ENCODE results near the gene DHX9. TPM values are rescaled to one million over a fixed set of nuclear protein-coding genes. Genes with fewer than 3 reads are reported as not detected.

DHX9 gene
- total RNA-seq, 1 donor from 2014 or later = 117 TPM

DNA sequence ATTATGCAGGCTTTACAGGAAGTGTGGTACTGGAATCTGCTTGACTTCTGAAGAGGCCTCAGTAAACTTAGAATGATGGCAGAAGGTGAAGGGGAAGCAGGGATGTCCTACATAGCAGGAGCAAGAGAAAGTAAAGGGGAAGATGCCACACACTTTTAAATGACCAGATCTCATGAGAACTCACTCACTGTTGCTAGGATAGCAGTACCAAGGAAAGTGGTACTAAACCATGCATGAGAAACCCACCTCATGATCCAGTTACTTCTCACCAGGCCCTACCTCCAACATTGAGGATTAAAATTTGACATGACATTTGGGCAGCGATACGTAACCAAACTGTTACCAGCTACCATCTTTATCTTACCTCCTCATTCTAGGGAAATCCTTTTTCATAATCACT is 9.6 kb downstream of the DHX9 start:
- Mint-ChIP-seq H3K4me3 (ENCODE audit: unreplicated experiment) (no peak overlapping the region), H3K27ac (ENCODE audit: unreplicated experiment) (no peak overlapping the region), H3K9me3 (ENCODE audit: low read depth) (no peaks in the 10 kb centered on the region), H3K27me3 (ENCODE audit: low read depth) (no peaks in the 10 kb centered on the region), H3K4me1 (ENCODE audit: low read depth) (peaks cover 3% of the 10 kb centered on the region), H3K36me3 (ENCODE audit: low read depth) (peaks cover 32% of the 10 kb centered on the region)
- DNase-seq (ENCODE audit: low spot score) = no peak
- TF ChIP-seq, protein P1, sequence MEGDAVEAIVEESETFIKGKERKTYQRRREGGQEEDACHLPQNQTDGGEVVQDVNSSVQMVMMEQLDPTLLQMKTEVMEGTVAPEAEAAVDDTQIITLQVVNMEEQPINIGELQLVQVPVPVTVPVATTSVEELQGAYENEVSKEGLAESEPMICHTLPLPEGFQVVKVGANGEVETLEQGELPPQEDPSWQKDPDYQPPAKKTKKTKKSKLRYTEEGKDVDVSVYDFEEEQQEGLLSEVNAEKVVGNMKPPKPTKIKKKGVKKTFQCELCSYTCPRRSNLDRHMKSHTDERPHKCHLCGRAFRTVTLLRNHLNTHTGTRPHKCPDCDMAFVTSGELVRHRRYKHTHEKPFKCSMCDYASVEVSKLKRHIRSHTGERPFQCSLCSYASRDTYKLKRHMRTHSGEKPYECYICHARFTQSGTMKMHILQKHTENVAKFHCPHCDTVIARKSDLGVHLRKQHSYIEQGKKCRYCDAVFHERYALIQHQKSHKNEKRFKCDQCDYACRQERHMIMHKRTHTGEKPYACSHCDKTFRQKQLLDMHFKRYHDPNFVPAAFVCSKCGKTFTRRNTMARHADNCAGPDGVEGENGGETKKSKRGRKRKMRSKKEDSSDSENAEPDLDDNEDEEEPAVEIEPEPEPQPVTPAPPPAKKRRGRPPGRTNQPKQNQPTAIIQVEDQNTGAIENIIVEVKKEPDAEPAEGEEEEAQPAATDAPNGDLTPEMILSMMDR (IDR thresholded peaks at IDR 0.05) = no peak

DNA sequence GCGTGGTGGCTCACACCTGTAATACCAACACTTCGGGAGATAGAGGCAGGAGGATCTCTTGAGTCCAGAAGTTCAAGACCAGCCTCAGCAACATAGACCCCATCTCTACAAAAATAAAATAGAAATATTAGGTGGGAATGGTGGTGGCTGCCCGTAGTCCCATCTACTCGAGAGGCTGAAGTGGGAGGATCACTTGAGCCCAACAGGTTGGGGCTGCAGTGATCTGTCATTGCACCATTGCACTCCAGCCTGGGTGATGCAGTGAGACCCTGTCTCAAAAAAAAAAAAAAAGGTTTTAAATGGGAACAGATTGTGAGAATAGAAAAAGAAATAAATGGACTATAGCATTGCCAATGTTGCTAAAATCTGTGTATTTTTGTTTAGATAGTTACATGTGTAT is 11.2 kb downstream of the DHX9 start:
- no peak overlapping the region for H3K4me3 Mint-ChIP-seq (ENCODE audit: unreplicated experiment)
- H3K9me3 Mint-ChIP-seq (ENCODE audit: low read depth) = no peaks in the 10 kb centered on the region
- peaks cover 32% of the 10 kb centered on the region for H3K36me3 Mint-ChIP-seq (ENCODE audit: low read depth)
- DNase-seq (ENCODE audit: low spot score) = no peak
- TF ChIP-seq, protein P1 (IDR thresholded peaks at IDR 0.05) = no peak
- H3K27me3 Mint-ChIP-seq (ENCODE audit: low read depth) = no peaks in the 10 kb centered on the region
- H3K27ac Mint-ChIP-seq (ENCODE audit: unreplicated experiment) = no peak overlapping the region
- H3K4me1 Mint-ChIP-seq (ENCODE audit: low read depth) = peaks cover 3% of the 10 kb centered on the region

DNA sequence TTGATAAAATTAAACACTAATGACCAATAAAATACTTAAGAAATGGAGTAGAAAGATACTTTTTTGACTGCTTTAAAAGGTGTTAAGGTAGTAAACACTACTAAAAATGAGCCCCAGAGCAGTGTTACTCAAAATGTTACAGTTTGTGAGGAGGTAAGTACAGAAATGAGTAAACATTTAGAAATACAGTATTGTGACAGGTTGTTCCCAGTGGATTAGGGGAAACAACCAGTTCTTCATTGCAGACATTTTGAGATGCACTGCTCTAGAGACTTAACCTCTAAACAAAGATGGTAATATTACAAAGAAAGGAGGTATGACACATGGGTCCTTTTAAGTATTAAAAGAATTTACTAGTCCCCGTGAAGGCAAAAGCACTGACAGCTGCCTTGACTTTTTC is 12.7 kb downstream of the DHX9 start:
- H3K27ac Mint-ChIP-seq (ENCODE audit: unreplicated experiment) = no peak overlapping the region
- H3K36me3 Mint-ChIP-seq (ENCODE audit: low read depth) = peaks cover 31% of the 10 kb centered on the region
- no peaks in the 10 kb centered on the region for H3K27me3 Mint-ChIP-seq (ENCODE audit: low read depth)
- DNase-seq (ENCODE audit: low spot score) = no peak
- no peaks in the 10 kb centered on the region for H3K9me3 Mint-ChIP-seq (ENCODE audit: low read depth)
- TF ChIP-seq, protein P1 (IDR thresholded peaks at IDR 0.05) = no peak
- H3K4me3 Mint-ChIP-seq (ENCODE audit: unreplicated experiment) = no peak overlapping the region
- peaks cover 10% of the 10 kb centered on the region for H3K4me1 Mint-ChIP-seq (ENCODE audit: low read depth)

DNA sequence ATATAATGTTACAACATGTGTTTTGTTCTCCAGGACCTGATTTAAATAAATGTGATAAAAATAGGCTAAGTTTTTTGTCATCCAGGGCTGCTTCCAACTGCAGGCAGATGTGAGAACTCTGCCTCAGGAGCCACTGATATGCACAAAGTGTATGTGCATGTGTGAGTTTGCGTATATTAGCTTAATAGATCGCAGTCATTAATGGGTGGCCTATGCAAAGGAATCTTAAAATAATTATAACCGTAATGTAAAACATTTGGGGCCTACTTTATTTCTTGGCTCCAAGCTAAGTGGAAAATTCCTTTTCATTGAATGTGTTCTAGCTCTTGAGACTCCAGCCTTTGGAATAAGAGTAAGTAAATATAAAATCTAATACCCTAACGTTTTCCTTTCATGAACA is 16.8 kb downstream of the DHX9 start:
- Mint-ChIP-seq H3K4me1 (ENCODE audit: low read depth) (peaks cover 10% of the 10 kb centered on the region), H3K9me3 (ENCODE audit: low read depth) (no peaks in the 10 kb centered on the region), H3K27ac (ENCODE audit: unreplicated experiment) (no peak overlapping the region), H3K36me3 (ENCODE audit: low read depth) (peaks cover 43% of the 10 kb centered on the region), H3K4me3 (ENCODE audit: unreplicated experiment) (no peak overlapping the region), H3K27me3 (ENCODE audit: low read depth) (no peaks in the 10 kb centered on the region)
- DNase-seq (ENCODE audit: low spot score) = no peak
- TF ChIP-seq, protein P1 (IDR thresholded peaks at IDR 0.05) = no peak

DNA sequence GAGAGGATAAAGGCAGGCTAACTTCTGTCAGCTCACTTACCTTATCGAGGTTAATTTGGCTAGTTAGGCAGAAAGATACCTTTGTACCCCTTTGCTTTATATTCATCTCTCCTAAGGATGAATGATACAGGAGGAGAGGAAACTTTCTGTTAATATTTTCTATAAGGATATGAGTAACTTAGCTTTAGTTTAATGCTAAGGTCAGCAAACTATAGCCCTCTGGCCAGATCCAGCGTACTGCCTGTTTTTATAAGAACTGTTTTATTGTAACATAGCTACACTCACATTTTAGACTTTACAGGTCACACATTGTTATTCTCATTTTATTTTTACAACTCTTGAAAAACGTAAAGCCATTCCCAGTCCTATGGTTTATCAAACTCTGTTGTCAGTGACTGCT is 18.1 kb downstream of the DHX9 start:
- H3K27ac Mint-ChIP-seq (ENCODE audit: unreplicated experiment) = peak overlapping the region; percentile 70
- H3K9me3 Mint-ChIP-seq (ENCODE audit: low read depth) = no peaks in the 10 kb centered on the region
- DNase-seq (ENCODE audit: low spot score) = no peak
- TF ChIP-seq, protein P1 (IDR thresholded peaks at IDR 0.05) = no peak
- peaks cover 48% of the 10 kb centered on the region for H3K36me3 Mint-ChIP-seq (ENCODE audit: low read depth)
- no peaks in the 10 kb centered on the region for H3K27me3 Mint-ChIP-seq (ENCODE audit: low read depth)
- H3K4me3 Mint-ChIP-seq (ENCODE audit: unreplicated experiment) = no peak overlapping the region
- peaks cover 13% of the 10 kb centered on the region for H3K4me1 Mint-ChIP-seq (ENCODE audit: low read depth)
